Neural progenitor cell (in vitro differentiated cells): ENCODE data around the gene ZNF280D.

Source experiments
- EZH2 ChIP-seq: fragments of 200-600 bp; sonication (generic); IDR thresholded peaks from 2 replicates; pipeline ENCODE4 v1.6.1; 2017; ENCODE audit warnings: antibody characterized with exemption, mild to moderate bottlenecking, moderate library complexity
- EZH2phosphoT487 ChIP-seq: fragments of 200-600 bp; sonication (generic); IDR thresholded peaks from 2 replicates; pipeline ENCODE4 v1.6.1; 2017; ENCODE audit warnings: antibody characterized with exemption
- TF ChIP-seq, protein P1 (sequence below): fragments of 200-600 bp; sonication (generic); IDR thresholded peaks from 2 replicates; pipeline ENCODE4 v1.5.1; 2017; ENCODE audit warnings: antibody characterized with exemption, mild to moderate bottlenecking

DNA sequence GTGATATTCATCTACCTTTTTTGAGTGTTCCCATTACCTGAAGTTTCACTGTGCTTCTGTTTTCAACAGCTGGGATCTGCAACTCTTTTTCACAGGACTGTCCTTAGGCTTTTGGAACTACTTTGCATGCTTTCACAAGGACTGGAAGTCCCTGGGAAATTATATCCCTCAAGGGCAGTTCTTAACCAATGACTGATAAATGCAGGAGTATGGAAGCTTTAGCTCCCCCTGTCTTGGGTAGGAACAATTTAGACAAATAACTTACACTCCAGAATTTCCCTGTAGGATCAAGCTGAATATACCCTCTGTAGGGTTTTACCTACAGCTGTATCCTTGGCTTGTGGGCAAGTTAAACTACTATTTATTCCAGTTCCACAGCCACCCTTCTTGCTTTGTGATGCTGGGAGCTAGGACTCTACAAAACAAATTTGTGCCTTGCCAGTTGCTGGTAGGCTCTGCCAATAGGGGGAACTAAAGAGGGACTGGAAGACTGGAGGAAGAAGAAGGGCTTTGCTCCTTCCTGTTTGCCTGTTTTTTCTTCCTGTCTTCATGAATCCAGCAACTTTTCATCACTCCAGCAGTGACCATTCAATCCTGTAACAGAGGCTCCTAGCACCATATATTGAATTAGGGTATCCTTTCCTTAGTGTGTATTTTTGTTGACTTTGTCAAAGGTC is 6.8 kb upstream of the ZNF280D start:
- TF ChIP-seq, protein P1, sequence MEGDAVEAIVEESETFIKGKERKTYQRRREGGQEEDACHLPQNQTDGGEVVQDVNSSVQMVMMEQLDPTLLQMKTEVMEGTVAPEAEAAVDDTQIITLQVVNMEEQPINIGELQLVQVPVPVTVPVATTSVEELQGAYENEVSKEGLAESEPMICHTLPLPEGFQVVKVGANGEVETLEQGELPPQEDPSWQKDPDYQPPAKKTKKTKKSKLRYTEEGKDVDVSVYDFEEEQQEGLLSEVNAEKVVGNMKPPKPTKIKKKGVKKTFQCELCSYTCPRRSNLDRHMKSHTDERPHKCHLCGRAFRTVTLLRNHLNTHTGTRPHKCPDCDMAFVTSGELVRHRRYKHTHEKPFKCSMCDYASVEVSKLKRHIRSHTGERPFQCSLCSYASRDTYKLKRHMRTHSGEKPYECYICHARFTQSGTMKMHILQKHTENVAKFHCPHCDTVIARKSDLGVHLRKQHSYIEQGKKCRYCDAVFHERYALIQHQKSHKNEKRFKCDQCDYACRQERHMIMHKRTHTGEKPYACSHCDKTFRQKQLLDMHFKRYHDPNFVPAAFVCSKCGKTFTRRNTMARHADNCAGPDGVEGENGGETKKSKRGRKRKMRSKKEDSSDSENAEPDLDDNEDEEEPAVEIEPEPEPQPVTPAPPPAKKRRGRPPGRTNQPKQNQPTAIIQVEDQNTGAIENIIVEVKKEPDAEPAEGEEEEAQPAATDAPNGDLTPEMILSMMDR: peak; percentile 19
- TF ChIP-seq EZH2phosphoT487 (no peak), EZH2 (no peak)
